HepG2 (cell line): ENCODE data around the gene CREG2.

Experiments
- JUN ChIP-seq: sonication (generic); formaldehyde crosslinking; IDR thresholded peaks from 2 replicates; pipeline ENCODE4 v1.4.0; 2020; ENCODE audit warnings: mild to moderate bottlenecking, missing genetic modification reagents
- PRDM10 ChIP-seq: sonication (generic); formaldehyde crosslinking; IDR thresholded peaks from 2 replicates; pipeline ENCODE4 v1.4.0; 2020; ENCODE audit warnings: low read depth, missing genetic modification reagents
- SMARCE1 ChIP-seq: fragments of 450-650 bp; IDR thresholded peaks from 2 replicates; pipeline ENCODE4 v1.6.1; 2017; ENCODE audit warnings: borderline replicate concordance
- ZNF235 ChIP-seq: sonication (generic); formaldehyde crosslinking; IDR thresholded peaks from 2 replicates; pipeline ENCODE4 v1.8.1; 2023; ENCODE audit warnings: mild to moderate bottlenecking, missing genetic modification reagents, borderline replicate concordance
- ZNF30 ChIP-seq: sonication (generic); formaldehyde crosslinking; IDR thresholded peaks from 2 replicates; pipeline ENCODE4 v1.5.0; 2020; ENCODE audit warnings: mild to moderate bottlenecking, missing genetic modification reagents

- TF ChIP-seq JUN (CRISPR knock-in tag) (no peak), ZNF235 (CRISPR knock-in tag) (no peak), SMARCE1 (no peak), PRDM10 (CRISPR knock-in tag) (no peak), ZNF30 (CRISPR knock-in tag) (no peak)
Observed at GRCh38 chr2:101432411-101433181, 45.3 kb upstream of the CREG2 start.
